DMS53 treated with DMSO at 0.1 percent for 48 hours (cell line): Measurements from ENCODE around the gene GSN.

Experiments used
- DNase-seq: peaks from one replicate; lab custom pipeline; 2025; ENCODE audit not compliant: unreplicated experiment; lab: John Stamatoyannopoulos, UW

GSN gene

GRCh38 chr9:121242959-121243346 lies 25.0 kb upstream of the GSN start:
- DNase-seq: no peak

GRCh38 chr9:121246821-121247561 lies 21.0 kb upstream of the GSN start:
- no peak for DNase-seq

- DNase-seq: no peak
These were observed 18.4 kb upstream of the GSN start for GRCh38 chr9:121249563-121249962.

GRCh38 chr9:121252104-121252851 lies 15.7 kb upstream of the GSN start:
- DNase-seq: no peak

DNA sequence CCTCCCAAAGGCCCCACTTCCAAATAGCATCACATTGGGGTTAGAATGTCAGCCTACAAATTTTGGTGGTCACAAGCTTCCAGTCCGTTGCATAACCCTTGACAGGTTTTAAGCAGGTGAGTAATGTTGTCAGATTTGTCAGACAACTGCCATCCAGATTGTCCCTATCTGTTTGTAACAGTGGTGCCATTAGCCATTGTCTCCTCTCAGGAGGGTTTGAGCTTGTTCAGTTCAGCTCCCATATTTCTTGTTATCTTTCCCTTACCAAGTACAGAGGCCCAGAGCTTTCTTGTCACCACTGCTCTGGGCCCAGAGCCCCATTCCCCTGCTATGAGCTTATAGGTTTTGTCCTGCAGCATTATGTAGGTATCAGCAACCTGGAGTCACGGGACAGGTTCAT lies 14.8 kb upstream of the GSN start:
- DNase-seq: no peak

- DNase-seq: no peak
These were observed 14.0 kb upstream of the GSN start for GRCh38 chr9:121253821-121254501.

DNA sequence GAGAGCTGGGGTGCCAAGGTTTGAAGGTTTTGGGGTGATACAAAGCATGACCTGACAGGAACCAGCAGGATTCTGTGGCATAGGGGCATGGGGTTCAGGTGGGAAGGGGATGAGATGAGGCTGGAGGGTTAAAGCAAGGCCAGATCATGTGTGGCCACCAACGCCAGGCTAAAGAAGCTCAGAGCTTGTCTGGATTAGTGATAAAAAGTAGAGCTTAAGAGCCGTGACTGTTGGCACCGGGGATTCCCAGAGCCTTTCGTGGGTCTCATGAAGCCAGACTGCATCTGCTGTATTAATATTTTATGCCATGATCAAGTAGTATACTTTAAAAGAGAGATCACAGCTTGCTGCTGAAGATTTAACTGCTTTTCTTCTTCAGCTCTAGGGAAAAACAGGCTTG lies 8.5 kb upstream of the GSN start:
- DNase-seq: no peak

GRCh38 chr9:121259935-121260334 lies 8.0 kb upstream of the GSN start:
- no peak for DNase-seq

GRCh38 chr9:121260457-121261106 lies 7.4 kb upstream of the GSN start:
- no peak for DNase-seq

GRCh38 chr9:121261107-121261460 lies 6.9 kb upstream of the GSN start:
- peak; percentile 29 for DNase-seq

GRCh38 chr9:121261755-121262154 lies 6.2 kb upstream of the GSN start:
- no peak for DNase-seq

DNA sequence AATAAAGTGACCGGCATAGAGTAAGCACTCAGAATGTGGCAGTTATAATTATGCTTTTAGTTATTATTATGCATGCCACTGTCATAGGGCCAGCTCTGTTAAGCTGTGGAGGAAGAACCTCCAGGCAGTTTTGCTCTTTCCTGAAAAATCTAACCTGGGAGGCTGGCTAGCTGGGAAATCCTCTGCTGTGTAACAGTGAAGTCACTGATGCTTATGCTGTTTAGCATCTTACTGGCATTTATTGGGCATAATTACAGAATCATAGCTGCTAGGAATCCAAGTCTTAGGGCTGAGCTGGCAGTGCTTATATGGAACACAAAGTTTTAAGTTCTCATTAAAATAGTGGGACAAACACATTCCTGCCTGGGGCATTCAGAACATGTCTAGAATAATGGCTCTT lies 5.5 kb upstream of the GSN start:
- no peak for DNase-seq

DNA sequence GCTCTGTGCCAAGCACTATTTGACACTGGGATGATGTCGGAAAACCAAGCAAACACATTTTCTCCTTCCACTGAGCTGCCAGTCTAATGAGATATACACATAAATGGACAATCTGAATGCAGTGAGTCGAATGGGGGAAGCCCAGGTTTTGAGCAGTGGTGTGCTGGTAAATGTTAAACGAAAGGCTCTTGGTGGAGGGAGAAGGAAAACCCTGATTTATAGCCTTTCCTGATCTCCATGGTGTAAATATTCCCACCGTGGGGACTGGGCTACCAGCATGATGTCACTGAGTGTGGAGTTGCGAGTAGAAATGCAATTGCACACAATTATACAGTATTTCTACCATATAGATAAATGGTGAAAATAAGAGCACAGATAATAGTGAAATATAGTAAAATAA lies 5.0 kb upstream of the GSN start:
- no peak for DNase-seq

- DNase-seq: no peak
These were observed 1.6 kb upstream of the GSN start for GRCh38 chr9:121266356-121266755.

DNA sequence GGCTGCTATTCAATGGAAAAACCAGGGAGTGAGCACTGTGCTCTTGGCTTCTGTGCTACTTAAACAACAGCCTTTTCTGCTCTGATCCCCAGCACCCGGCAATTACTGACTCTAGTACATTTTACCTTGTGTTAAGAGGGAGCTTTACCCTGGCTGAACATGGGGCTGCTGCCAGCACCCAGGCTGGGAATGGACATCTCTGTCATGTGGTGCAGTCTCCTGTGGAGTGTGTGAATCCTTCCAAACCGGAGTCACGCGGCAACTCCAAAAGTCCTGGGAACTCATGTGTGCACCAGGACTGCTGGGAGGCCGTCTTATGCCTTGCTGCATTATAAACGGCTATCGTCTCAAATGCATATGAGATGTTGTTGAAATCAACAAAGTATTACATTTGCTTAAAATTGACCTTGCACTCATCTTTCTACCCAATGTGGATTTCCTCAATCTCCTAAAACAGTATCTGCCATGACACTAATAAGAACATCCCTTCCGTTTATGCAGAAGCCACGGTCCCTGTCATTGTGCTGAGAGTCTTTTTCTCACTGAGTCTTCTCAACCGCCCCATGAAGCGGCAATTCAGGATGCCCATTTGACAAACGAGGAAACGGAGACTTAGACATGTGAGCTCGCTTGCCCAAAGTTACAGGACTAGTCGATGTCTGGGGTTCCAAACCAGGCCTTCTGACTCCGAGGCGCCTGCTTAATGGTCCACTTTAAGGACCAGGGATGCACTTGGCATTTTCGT lies 884 bp upstream of the GSN start:
- no peak for DNase-seq

GRCh38 chr9:121268598-121268850 lies 562 bp downstream of the GSN start:
- no peak for DNase-seq

DNA sequence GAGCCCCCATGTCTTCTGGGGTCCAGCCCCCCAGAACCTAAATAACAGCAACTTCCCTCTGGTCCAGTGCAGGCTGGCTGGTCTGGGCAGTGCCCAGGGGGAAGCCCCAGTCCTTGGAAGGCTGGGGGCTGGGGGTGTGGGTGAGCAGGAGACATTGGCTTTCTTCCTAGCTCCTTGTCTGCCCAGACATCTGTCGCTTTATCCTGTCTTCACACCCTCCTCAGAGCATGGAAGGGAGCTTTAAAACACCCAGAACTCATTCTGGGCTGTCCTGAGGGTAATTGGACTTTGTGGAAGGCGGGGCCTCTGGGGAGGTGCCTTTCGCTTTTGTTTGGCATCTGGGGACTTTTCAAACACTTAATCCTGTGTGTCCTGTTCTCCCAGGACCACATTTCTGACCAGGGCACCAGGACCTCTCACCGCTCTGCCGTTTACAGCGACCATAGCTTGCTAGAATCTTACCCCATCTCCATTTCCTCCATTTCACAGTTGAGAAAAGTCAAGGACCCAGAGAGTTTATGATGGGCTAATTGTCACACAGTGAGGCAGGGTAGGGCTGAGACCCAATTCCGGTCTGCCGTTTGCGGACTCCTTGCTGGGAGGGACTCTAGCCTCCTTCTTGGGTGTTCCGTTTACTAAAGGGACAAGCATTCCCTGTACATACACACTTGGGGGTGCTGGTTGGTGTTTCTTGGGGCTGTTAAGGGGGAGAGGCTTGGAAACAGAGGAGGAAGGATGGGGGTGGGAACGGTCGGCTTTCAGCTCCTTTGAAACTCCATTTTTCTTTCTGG lies 1.1 kb downstream of the GSN start:
- no peak for DNase-seq

DNA sequence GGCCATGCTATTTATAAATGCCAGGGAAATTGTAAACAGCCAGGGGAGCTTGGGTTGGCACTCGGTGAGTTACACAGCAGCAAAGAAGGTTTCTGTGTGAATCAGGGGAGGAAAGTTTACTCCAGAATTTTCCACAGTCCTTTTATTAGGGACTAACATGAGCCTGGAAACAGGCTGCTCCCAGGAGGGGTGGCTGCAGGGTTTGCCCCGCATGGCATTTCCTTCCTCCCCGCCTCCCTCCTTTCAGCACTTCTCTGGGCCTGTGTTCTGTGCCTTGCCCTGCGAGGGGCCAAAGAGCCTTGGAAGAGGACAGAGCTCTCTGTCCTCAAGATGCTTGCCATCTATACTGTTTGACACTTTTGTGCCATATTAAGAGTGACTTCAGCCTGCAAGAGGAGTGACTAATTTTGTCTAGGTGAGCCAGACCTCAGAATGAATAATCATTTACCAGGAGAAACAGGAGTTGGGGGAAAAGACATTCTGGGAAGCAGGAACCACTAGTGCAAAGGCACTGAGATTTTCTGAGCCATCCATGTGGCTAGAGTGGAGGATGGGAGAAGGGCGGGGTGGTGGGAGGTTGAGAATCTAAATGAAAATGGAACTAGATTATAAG lies 1.8 kb downstream of the GSN start:
- no peak for DNase-seq

GRCh38 chr9:121271368-121272341 lies 3.7 kb downstream of the GSN start:
- DNase-seq: no peak
